A549 (cell line): ENCODE data around the gene CORO2B.

Experiments
- CBX8 ChIP-seq: fragments of 200-600 bp; sonication (generic); IDR thresholded peaks from 2 replicates; pipeline ENCODE4 v1.6.1; 2016
- CHD2 ChIP-seq: fragments of 150-350 bp; IDR thresholded peaks from 2 replicates; pipeline ENCODE4 v1.6.1; 2014; ENCODE audit warnings: low read length; ENCODE audit not compliant: partially characterized antibody
- JUN ChIP-seq, 2 experiments: fragments of >200 bp; sonication (Bioruptor Twin); formaldehyde crosslinking; IDR thresholded peaks; 2 replicates in 1 of 2; 3 replicates in 1 of 2; pipeline ENCODE4 v1.6.1; 2016 to 2017
- MAFK ChIP-seq: fragments of 450-650 bp; IDR thresholded peaks from 2 replicates; pipeline ENCODE4 v1.6.1; 2014; ENCODE audit not compliant: partially characterized antibody
- NFE2L2 ChIP-seq: fragments of 150-350 bp; conservative IDR thresholded peaks from 2 replicates; pipeline ENCODE4 v1.6.1; 2014; ENCODE audit warnings: low read length
- PHF8 ChIP-seq: fragments of 200-600 bp; sonication (generic); IDR thresholded peaks from 2 replicates; pipeline ENCODE4 v1.6.1; 2016; ENCODE audit warnings: low read depth, mild to moderate bottlenecking, antibody characterized with exemption, moderate library complexity, borderline replicate concordance
- RCOR1 ChIP-seq: fragments of 150-350 bp; IDR thresholded peaks from 2 replicates; pipeline ENCODE4 v1.6.1; 2014; ENCODE audit warnings: antibody characterized with exemption, low read length, low read depth
- RFX5 ChIP-seq: fragments of 450-650 bp; IDR thresholded peaks from 2 replicates; pipeline ENCODE4 v1.7.1; 2014; ENCODE audit warnings: antibody characterized with exemption, mild to moderate bottlenecking, moderate library complexity
- TF ChIP-seq, protein P1 (sequence below): fragments of >200 bp; sonication (Bioruptor Twin); formaldehyde crosslinking; IDR thresholded peaks from 3 replicates; pipeline ENCODE4 v1.5.1; 2016
- TF ChIP-seq, protein P2 (sequence below): IDR thresholded peaks from 2 replicates; pipeline ENCODE4 v1.6.1; 2012

DNA sequence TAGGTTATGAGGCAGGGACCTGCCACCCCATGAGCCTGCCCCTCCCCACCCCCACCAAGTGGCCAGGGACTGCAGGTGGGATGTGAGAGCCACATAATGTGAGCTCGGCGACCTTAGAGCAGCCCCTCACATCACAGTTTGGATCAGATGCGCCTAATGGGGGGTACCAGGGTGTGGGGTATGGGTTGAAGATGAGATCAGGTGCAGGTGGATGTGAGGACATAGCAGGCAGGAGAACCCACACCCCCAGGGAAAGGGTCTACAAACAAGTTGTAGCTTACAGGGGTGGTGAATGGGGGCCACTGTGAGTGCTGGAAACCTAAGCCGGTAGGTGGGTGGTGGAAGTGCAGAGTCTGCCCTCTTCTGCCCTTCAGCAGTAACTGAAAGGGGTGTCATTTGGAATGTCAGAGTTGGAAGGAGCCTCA is 94.0 kb downstream of the CORO2B start:
- TF ChIP-seq, protein P1, sequence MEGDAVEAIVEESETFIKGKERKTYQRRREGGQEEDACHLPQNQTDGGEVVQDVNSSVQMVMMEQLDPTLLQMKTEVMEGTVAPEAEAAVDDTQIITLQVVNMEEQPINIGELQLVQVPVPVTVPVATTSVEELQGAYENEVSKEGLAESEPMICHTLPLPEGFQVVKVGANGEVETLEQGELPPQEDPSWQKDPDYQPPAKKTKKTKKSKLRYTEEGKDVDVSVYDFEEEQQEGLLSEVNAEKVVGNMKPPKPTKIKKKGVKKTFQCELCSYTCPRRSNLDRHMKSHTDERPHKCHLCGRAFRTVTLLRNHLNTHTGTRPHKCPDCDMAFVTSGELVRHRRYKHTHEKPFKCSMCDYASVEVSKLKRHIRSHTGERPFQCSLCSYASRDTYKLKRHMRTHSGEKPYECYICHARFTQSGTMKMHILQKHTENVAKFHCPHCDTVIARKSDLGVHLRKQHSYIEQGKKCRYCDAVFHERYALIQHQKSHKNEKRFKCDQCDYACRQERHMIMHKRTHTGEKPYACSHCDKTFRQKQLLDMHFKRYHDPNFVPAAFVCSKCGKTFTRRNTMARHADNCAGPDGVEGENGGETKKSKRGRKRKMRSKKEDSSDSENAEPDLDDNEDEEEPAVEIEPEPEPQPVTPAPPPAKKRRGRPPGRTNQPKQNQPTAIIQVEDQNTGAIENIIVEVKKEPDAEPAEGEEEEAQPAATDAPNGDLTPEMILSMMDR: peak; percentile 28; the same call in 2 of the 3 replicates
- no peak for TF ChIP-seq PHF8
- TF ChIP-seq MAFK: no peak
- no peak for TF ChIP-seq CHD2
- TF ChIP-seq JUN (IDR thresholded peaks at IDR 0.05): no peak
- no peak for TF ChIP-seq RFX5
- TF ChIP-seq RCOR1: no peak
- no peak for TF ChIP-seq NFE2L2
- no peak for TF ChIP-seq CBX8
- TF ChIP-seq, protein P2, sequence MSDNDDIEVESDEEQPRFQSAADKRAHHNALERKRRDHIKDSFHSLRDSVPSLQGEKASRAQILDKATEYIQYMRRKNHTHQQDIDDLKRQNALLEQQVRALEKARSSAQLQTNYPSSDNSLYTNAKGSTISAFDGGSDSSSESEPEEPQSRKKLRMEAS: no peak
